Body of pancreas (tissue), 4 donors: ENCODE data around the gene RAB5A. TPM values are rescaled to one million over a fixed set of nuclear protein-coding genes. Genes with fewer than 3 reads are reported as not detected.
"Not testable (repeated sequence)": the region's sequence is repeated elsewhere in the genome, so short reads cannot be mapped to it uniquely, and the experiment has no call there.

ENCODE experiments used
- ATAC-seq: fragments of 150-250 bp; one replicate; pipeline ENCODE4 v1.9.1; 2016
- DNase-seq, 4 donors: peaks; one replicate each; pipeline ENCODE4 v3.0.0-alpha.2; 2019
- H3K27ac ChIP-seq, 4 donors: fragments of 200-600 bp; sonication (generic); 1 replicate in 3 of 4; 2 replicates in 1 of 4; pipeline versions ENCODE4 v1.5.1 to v1.6.1; 2016 to 2019; ENCODE audit warnings: mild to moderate bottlenecking in 1 of 4, mixed read lengths in 1 of 4, moderate library complexity in 1 of 4
- H3K27me3 ChIP-seq, 2 donors: fragments of 200-600 bp; sonication (generic); one replicate each; pipeline ENCODE4 v1.6.0; 2016; ENCODE audit warnings: mild to moderate bottlenecking in 1 of 2
- H3K36me3 ChIP-seq, 2 donors: fragments of 200-600 bp; sonication (generic); replicated peaks in 1 of 2; 2 replicates each; pipeline ENCODE4 v1.5.1; 2016; ENCODE audit warnings: low read depth in 2 of 2; ENCODE audit not compliant: insufficient read depth in 1 of 2
- H3K4me1 ChIP-seq: fragments of 200-600 bp; sonication (generic); one replicate; pipeline ENCODE4 v1.6.0; 2016
- H3K4me3 ChIP-seq, 2 donors: fragments of 200-600 bp; sonication (generic); 1 replicate in 1 of 2; 2 replicates in 1 of 2; pipeline ENCODE4 v1.5.1; 2016 to 2019
- H3K9me3 ChIP-seq, 3 donors: fragments of 200-600 bp; sonication (generic); 1 replicate in 2 of 3; 2 replicates in 1 of 3; pipeline ENCODE4 v1.5.1; 2016
- CTCF ChIP-seq, 7 experiments: fragments of 450-650 bp in 4 of 7; fragments of 200-600 bp in 3 of 7; sonication (generic) in 3 of 7; IDR thresholded peaks; one replicate each; pipeline ENCODE4 v1.5.1; 2016 to 2019; ENCODE audit warnings: antibody characterized with exemption in 7 of 7
- POLR2A ChIP-seq, 3 donors: fragments of 450-650 bp; IDR thresholded peaks; one replicate each; pipeline ENCODE4 v1.6.1; 2016; ENCODE audit warnings: antibody characterized with exemption in 3 of 3, mild to moderate bottlenecking in 2 of 3
- WGBS, 2 donors: methylation state at CpG; one replicate each; pipeline ENCODE4 v1.1.5; 2017; 5-methylcytosine and 5-hydroxymethylcytosine counted together
- intact Hi-C: fragments of 100-400 bp; cut with DNase I; formaldehyde crosslinking; loops from one replicate; pipeline ENCODE4 v1.15.1; 2023
- small RNA-seq: library from RNA; depleted of rRNA; stranded (forward); fragments of <200 nt; gene quantifications from one replicate; pipeline ENCODE3, GENCODE V24; 2016
- total RNA-seq, 2 donors: library from RNA; depleted of rRNA; stranded (reverse); fragments of >200 nt; gene quantifications; one replicate each; pipeline ENCODE4 v1.1.0, GENCODE V29; 2016

The RAB5A gene
- total RNA-seq, 2 donors from 2014 or later = 30.6 to 35.3 TPM

- Histone ChIP-seq H3K27ac (peak overlapping the region in 2 of 4 donors; percentile 28 to 47), H3K27me3 (no peaks in the 10 kb centered on the region), H3K4me3 (no peak overlapping the region), H3K9me3 (no peaks in the 10 kb centered on the region), H3K4me1 (peaks cover 8% of the 10 kb centered on the region), H3K36me3 (no peaks in the 10 kb centered on the region)
- TF ChIP-seq CTCF (IDR thresholded peaks at IDR 0.05) = no peak
- no peak for TF ChIP-seq POLR2A (IDR thresholded peaks at IDR 0.05)
- peak; percentile 60 for ATAC-seq
- intact Hi-C loops = no loop called here
- peak in 3 of 4 donors; percentile 25 to 32 (median 30) for DNase-seq
- 40 to 59% methylated on average over 2 of the region's 2 CpGs for WGBS, 2 donors
Measured at GRCh38 chr3:20023623-20024405, 76.9 kb downstream of the RAB5A start.

GRCh38 chr3:20027136-20027535 lies 80.2 kb downstream of the RAB5A start:
- Histone ChIP-seq H3K27me3 (no peaks in the 10 kb centered on the region), H3K27ac (no peak overlapping the region), H3K36me3 (no peaks in the 10 kb centered on the region), H3K4me1 (peaks cover 8% of the 10 kb centered on the region), H3K4me3 (no peak overlapping the region), H3K9me3 (no peaks in the 10 kb centered on the region)
- intact Hi-C loops = no loop called here
- DNase-seq (no peak), ATAC-seq (no peak)
- TF ChIP-seq POLR2A (IDR thresholded peaks at IDR 0.05) (no peak), CTCF (IDR thresholded peaks at IDR 0.05) (no peak)
- WGBS, 2 donors = 88 to 93% methylated on average over 4 of the region's 4 CpGs

GRCh38 chr3:20028905-20029331 lies 82.0 kb downstream of the RAB5A start:
- TF ChIP-seq POLR2A (IDR thresholded peaks at IDR 0.05) (no peak), CTCF (IDR thresholded peaks at IDR 0.05) (no peak)
- ATAC-seq (no peak), DNase-seq (no peak)
- Histone ChIP-seq H3K4me3 (no peak overlapping the region), H3K36me3 (no peaks in the 10 kb centered on the region), H3K27me3 (no peaks in the 10 kb centered on the region), H3K27ac (no peak overlapping the region), H3K9me3 (no peaks in the 10 kb centered on the region), H3K4me1 (peaks cover 3% of the 10 kb centered on the region)
- WGBS, 2 donors = 82 to 83% methylated on average over 7 of the region's 7 CpGs
- intact Hi-C loops = no loop called here

GRCh38 chr3:20031939-20032338 lies 85.0 kb downstream of the RAB5A start:
- H3K9me3 ChIP-seq, H3K36me3 ChIP-seq, ATAC-seq, H3K4me1 ChIP-seq, DNase-seq, H3K4me3 ChIP-seq, H3K27ac ChIP-seq, intact Hi-C loops, H3K27me3 ChIP-seq: not testable (repeated sequence)
- 88 to 92% methylated on average over 6 to 7 of the region's 7 CpGs for WGBS, 2 donors

Small RNA genes lying within 50 kb of the gene (small RNA-seq; reads per million reads assigned to genes)
- gene RNU4-85P (not detected), gene RPL39P18 (not detected)

Other genes starting within 250 kb of the RAB5A start
- 1 to 10 TPM in 1 of 2 donors, not detected in 1; 1.3 TPM for gene EFHB, start 12.9 kb upstream of the RAB5A start, total RNA-seq
- gene PP2D1, start 65.2 kb downstream of the RAB5A start, total RNA-seq = not detected
- 10 to 100 TPM; 14.5 to 25.2 TPM for gene KAT2B, start 93.3 kb downstream of the RAB5A start, total RNA-seq
- 1 to 10 TPM in 1 of 2 donors, not detected in 1; 2.0 TPM for gene SGO1, start 239.1 kb downstream of the RAB5A start, total RNA-seq